H1 (cell line): ENCODE measurements around the gene GRAMD4. TPM values are rescaled to one million over a fixed set of nuclear protein-coding genes. Genes with fewer than 3 reads are reported as not detected.

Experiments used
- BACH1 ChIP-seq: IDR thresholded peaks from 2 replicates; pipeline ENCODE4 v1.6.1; 2012; ENCODE audit warnings: low read length, improper control_type of control experiment
- CBX5 ChIP-seq: fragments of 300-800, 300-1000 bp; sonication (generic); IDR thresholded peaks from 2 replicates; pipeline ENCODE4 v1.7.1; 2016; ENCODE audit warnings: antibody characterized with exemption, low read length, low read depth
- GABPA ChIP-seq: IDR thresholded peaks from 2 replicates; pipeline ENCODE4 v1.6.1; 2011; ENCODE audit warnings: mild to moderate bottlenecking, low read length, moderate library complexity, borderline replicate concordance; ENCODE audit not compliant: insufficient read depth
- JUN ChIP-seq: IDR thresholded peaks from 2 replicates; pipeline ENCODE4 v1.6.1; 2011; ENCODE audit warnings: low read depth, mild to moderate bottlenecking, improper control_type of control experiment, low read length
- JUND ChIP-seq: IDR thresholded peaks from 2 replicates; pipeline ENCODE4 v1.6.1; 2011; ENCODE audit warnings: mild to moderate bottlenecking, improper control_type of control experiment, low read length
- PHF8 ChIP-seq: fragments of 200-600 bp; sonication (generic); conservative IDR thresholded peaks from 2 replicates; pipeline ENCODE4 v1.7.1; 2012; ENCODE audit warnings: low read depth, mild to moderate bottlenecking, inconsistent platforms, low read length, moderate library complexity
- POLR2AphosphoS5 ChIP-seq: IDR thresholded peaks from 2 replicates; pipeline ENCODE4 v1.6.1; 2011; ENCODE audit warnings: low read depth, low read length
- RNF2 ChIP-seq: fragments of 200-900, 300-1000 bp; sonication (generic); IDR thresholded peaks from 2 replicates; pipeline ENCODE4 v1.7.1; 2016; ENCODE audit warnings: borderline replicate concordance, low read depth, mild to moderate bottlenecking, antibody characterized with exemption, low read length; ENCODE audit not compliant: poor library complexity, severe bottlenecking; ENCODE audit errors: missing control alignments
- SIX5 ChIP-seq: IDR thresholded peaks from 2 replicates; pipeline ENCODE4 v1.6.1; 2011; ENCODE audit warnings: mild to moderate bottlenecking, low read depth, low read length
- SP2 ChIP-seq: IDR thresholded peaks from 2 replicates; pipeline ENCODE4 v1.6.1; 2012; ENCODE audit warnings: mild to moderate bottlenecking, low read length, inconsistent platforms
- TBP ChIP-seq: IDR thresholded peaks from 2 replicates; pipeline ENCODE4 v1.6.1; 2011; ENCODE audit warnings: low read depth, low read length, improper control_type of control experiment
- polyA plus RNA-seq, 7 experiments: library from polyadenylated mRNA; depleted of rRNA in 3 of 7; stranded (reverse) in 5 of 7; unstranded in 2 of 7; fragments of >200 nt in 5 of 7; fragments of 200-250 nt in 2 of 7; gene quantifications; 1 replicate in 5 of 7; 2 replicates in 1 of 7; 4 replicates in 1 of 7; pipeline versions ENCODE4 v1.2.1 to v1.2.3, GENCODE V29; 2011 to 2013; ENCODE audit warnings: missing spikeins in 2 of 7, mixed read lengths in 2 of 7
- total RNA-seq: library from RNA; stranded (reverse); fragmentation: NEBNext Ultra II Directional; extraction: Animal tissue kit (Norgen Biotek cat#: 25700); gene quantifications from 2 replicates; pipeline ENCODE4 v1.2.1, GENCODE V29; 2021
- TF ChIP-seq, protein P1 (sequence below): fragments of 300-600 bp; sonication (generic); IDR thresholded peaks from 2 replicates; pipeline ENCODE4 v1.7.1; 2012; ENCODE audit warnings: low read length, moderate library complexity, mild to moderate bottlenecking, inconsistent platforms; ENCODE audit not compliant: insufficient replicate concordance

Gene GRAMD4
- total and polyA plus RNA-seq, 2 of the 8 experiments (the other 6 are each of a cell fraction or from before 2014, with no cell fraction given) = 7.9 to 25.6 TPM

DNA sequence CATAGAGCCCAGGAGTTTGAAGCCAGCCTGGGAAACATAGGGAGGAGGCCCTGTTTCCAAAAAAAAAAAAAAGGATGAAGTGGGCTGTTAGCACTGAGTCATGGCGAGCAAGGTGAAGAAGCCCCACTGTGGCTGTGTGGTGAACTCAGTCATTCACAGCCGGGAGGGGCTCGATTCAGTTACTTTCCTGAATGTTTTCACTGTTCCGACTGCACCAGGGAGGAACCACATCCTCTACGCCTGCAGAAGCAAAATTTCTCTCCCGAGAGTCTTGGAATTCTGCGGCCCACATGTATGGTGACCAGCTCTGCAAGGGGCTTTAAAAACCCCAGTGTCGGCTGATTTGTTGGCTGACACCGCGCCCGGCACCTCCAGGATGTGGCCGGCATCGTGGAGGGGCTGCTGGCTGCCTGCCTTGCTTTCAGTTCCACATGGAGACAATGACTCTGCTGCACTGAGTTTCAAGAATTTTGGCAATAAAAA lies 27.8 kb upstream of the GRAMD4 start (continued):
- TF ChIP-seq, protein P1, sequence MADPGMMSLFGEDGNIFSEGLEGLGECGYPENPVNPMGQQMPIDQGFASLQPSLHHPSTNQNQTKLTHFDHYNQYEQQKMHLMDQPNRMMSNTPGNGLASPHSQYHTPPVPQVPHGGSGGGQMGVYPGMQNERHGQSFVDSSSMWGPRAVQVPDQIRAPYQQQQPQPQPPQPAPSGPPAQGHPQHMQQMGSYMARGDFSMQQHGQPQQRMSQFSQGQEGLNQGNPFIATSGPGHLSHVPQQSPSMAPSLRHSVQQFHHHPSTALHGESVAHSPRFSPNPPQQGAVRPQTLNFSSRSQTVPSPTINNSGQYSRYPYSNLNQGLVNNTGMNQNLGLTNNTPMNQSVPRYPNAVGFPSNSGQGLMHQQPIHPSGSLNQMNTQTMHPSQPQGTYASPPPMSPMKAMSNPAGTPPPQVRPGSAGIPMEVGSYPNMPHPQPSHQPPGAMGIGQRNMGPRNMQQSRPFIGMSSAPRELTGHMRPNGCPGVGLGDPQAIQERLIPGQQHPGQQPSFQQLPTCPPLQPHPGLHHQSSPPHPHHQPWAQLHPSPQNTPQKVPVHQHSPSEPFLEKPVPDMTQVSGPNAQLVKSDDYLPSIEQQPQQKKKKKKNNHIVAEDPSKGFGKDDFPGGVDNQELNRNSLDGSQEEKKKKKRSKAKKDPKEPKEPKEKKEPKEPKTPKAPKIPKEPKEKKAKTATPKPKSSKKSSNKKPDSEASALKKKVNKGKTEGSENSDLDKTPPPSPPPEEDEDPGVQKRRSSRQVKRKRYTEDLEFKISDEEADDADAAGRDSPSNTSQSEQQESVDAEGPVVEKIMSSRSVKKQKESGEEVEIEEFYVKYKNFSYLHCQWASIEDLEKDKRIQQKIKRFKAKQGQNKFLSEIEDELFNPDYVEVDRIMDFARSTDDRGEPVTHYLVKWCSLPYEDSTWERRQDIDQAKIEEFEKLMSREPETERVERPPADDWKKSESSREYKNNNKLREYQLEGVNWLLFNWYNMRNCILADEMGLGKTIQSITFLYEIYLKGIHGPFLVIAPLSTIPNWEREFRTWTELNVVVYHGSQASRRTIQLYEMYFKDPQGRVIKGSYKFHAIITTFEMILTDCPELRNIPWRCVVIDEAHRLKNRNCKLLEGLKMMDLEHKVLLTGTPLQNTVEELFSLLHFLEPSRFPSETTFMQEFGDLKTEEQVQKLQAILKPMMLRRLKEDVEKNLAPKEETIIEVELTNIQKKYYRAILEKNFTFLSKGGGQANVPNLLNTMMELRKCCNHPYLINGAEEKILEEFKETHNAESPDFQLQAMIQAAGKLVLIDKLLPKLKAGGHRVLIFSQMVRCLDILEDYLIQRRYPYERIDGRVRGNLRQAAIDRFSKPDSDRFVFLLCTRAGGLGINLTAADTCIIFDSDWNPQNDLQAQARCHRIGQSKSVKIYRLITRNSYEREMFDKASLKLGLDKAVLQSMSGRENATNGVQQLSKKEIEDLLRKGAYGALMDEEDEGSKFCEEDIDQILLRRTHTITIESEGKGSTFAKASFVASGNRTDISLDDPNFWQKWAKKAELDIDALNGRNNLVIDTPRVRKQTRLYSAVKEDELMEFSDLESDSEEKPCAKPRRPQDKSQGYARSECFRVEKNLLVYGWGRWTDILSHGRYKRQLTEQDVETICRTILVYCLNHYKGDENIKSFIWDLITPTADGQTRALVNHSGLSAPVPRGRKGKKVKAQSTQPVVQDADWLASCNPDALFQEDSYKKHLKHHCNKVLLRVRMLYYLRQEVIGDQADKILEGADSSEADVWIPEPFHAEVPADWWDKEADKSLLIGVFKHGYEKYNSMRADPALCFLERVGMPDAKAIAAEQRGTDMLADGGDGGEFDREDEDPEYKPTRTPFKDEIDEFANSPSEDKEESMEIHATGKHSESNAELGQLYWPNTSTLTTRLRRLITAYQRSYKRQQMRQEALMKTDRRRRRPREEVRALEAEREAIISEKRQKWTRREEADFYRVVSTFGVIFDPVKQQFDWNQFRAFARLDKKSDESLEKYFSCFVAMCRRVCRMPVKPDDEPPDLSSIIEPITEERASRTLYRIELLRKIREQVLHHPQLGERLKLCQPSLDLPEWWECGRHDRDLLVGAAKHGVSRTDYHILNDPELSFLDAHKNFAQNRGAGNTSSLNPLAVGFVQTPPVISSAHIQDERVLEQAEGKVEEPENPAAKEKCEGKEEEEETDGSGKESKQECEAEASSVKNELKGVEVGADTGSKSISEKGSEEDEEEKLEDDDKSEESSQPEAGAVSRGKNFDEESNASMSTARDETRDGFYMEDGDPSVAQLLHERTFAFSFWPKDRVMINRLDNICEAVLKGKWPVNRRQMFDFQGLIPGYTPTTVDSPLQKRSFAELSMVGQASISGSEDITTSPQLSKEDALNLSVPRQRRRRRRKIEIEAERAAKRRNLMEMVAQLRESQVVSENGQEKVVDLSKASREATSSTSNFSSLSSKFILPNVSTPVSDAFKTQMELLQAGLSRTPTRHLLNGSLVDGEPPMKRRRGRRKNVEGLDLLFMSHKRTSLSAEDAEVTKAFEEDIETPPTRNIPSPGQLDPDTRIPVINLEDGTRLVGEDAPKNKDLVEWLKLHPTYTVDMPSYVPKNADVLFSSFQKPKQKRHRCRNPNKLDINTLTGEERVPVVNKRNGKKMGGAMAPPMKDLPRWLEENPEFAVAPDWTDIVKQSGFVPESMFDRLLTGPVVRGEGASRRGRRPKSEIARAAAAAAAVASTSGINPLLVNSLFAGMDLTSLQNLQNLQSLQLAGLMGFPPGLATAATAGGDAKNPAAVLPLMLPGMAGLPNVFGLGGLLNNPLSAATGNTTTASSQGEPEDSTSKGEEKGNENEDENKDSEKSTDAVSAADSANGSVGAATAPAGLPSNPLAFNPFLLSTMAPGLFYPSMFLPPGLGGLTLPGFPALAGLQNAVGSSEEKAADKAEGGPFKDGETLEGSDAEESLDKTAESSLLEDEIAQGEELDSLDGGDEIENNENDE = no peak
- TF ChIP-seq SIX5 = no peak
- no peak for TF ChIP-seq RNF2
- TF ChIP-seq JUN = no peak
- TF ChIP-seq PHF8 = no peak
- no peak for TF ChIP-seq SP2
- TF ChIP-seq POLR2AphosphoS5 = no peak
- TF ChIP-seq CBX5 = no peak
- TF ChIP-seq BACH1 = no peak
- TF ChIP-seq TBP = no peak
- TF ChIP-seq JUND = no peak
- TF ChIP-seq GABPA = no peak
